GM18505 (cell line): Measurements from ENCODE around the gene FAM185A.
"Not testable (repeated sequence)": the region's sequence is repeated elsewhere in the genome, so short reads cannot be mapped to it uniquely, and the experiment has no call there.

Experiments used
- ATAC-seq: cut with Tn5 transposase; IDR thresholded peaks from one replicate; pipeline ENCODE4 v1.9.1; 2021; ENCODE audit not compliant: unreplicated experiment
- POLR2A ChIP-seq: IDR thresholded peaks from 4 replicates; pipeline ENCODE4 v1.6.1; 2011; ENCODE audit warnings: borderline replicate concordance; ENCODE audit not compliant: insufficient read depth, insufficient read length; ENCODE audit errors: extremely low read depth

The FAM185A gene

DNA sequence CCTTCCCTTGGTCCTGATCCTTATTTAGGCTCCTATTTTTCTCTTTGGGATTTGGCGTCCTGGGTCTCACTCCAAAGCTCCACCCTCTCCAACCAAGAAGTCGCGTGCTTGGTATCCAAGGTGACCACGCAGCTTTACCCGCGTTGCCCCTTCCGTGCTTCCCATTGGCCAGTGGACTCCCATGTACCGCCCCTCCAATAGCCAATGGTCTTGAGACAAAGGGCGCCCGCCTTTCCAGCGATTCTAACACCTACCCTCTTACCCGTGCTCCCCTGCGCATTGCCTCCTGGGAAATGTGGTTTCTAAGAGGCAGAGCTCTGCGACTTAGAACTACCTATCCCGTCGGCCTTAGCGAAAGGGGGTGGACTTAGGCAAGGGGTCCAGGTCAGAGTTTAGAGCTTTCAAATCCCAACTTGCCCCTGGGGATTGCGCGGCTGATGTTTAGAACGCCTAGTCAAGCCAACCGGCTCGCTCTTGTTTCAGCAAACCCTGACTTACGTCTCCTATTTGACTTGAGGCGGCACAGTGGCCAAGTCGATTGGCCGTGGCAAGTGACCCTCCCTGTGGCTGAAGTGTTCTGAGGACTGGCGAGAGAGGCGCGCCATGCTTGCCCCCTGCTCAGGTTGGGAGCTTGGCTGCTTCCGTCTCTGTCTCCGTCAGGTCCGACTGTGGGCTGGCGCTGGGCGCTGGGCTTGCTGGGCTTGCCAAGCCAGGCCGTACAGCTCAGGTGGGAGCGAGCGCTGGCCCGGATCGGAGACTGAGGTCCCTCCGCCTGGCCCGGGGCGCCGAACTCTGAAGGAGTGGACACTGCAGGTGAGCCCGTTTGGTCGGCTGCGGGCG is at the start of gene FAM185A:
TSS of gene FAM185A (plus strand) at position 395 of the 840 bp plus-strand sequence. CDS start at position 604, 209 bp downstream.
- ATAC-seq: peak; percentile 95
- peak; percentile 13 for TF ChIP-seq POLR2A

DNA sequence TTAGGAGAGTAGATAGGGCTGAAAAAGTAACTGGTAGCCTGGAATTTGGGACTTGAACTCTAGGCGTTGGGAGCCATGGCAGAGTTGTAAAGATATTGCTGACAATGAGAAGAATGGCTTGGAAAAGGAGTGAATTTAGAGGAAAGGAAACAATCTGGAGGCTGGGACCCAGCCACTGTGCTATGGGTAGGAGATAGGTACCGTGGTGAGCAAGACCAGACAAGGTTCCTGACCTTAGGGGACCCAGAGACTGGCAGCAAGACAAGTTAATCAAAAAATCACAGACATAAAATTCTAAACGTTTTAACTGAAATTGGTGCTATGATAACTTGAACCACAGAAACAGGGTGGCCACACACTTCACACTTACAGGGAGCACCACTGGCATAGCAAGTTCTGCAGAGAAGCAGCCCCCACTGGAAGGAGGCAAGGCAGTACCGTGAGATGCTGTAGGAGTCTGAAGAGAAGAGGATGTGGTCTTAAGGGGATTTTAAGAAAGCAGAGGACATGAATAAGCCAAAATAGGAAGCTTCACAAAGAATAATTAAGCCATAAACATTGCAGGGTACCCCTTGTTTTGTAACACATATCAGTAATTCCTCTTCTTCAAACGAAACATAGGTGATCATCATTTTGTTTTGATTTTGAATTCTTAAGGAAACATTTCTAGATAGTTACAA is 35.6 kb upstream of the FAM185A start:
- ATAC-seq: peak; percentile 77

DNA sequence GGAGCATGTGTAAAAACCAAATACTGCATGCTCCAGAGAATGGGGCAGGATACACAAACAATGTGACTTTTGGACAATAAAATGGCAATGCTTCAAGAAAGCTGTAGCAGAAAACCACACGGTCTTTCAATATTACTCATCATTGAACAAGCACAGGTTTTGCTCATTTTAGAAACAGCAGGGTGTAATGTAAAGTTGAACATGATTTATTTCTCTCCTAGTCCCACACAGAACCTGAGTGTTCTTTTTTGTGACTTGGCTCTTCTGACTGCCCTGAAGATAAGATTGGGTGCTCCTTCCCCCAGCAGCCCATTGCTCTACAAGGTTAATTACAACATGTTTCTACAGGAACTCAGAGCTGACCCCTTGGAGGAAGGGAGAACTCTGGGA is 35.1 kb upstream of the FAM185A start:
- peak; percentile 74 for ATAC-seq

DNA sequence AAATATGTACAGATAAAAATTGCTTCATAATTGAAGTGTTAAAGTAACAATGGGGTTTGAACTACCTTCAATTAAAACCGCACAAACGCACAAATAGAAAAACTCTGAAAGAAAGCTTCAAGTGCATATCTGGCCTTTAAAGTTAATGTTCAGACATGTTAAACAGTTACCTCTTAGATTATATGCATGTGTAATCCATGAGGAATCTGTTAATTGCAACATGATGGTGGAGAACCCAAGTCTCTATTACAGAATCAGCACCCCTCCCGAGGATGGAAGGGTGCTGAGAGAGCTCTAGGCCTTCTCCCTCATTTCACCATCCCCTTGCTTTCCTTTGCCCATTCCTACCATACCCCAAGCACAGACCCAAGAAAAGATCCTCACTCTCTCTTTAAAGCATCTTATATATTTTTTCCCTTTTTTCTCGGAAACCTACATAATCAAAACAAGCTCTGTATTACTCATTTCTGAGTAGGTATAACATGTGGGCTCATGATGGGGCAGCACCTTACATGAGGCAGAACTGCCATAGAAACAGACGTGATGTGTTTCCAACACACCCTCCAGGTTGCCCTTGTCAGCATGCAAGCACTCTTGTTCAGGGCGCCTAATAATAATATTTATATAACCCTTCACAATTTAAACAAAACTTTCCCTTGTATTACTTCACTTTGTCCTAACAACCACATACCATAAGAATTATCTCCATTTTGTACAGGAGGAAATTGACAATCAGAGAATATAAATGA is 33.9 kb upstream of the FAM185A start:
- ATAC-seq: not testable (repeated sequence)

DNA sequence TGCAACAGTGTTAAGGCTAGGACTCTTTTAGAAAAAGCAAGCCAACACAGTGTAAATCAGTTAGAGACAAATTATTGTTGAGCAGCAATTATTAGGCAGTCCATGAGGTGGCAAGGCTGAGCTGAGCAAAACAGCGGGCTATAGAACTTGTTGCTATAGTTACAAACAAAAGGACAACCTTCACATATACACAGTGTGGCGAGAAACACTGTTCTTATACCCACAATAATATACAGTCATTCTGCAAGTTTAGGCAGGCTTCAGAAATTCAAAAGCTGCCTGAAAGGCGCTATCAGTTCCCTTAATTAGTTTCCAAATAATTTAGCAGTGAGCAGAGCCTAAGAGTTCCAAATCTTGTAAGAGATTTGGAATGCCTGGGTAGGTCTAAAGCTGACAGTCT is 33.1 kb upstream of the FAM185A start:
- ATAC-seq: peak; percentile 50

DNA sequence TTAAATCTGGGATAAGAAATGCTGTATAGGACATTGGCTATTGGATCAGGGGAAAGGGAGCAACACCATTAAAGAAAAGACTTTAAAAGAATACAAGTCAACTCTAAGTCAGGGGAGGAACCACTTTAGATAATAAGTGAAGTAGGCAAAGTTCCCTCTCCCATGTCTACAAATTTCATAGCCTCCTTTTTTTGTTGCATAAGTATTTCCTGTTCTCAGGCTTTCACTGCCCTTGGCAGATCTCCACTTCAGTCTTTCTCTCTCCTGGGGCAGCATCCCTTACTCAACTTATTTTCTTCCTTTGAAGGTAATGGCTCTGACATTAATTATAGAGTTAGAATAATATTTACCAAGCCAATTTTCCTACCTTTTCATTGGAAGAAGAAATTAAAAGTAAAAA is 30.3 kb upstream of the FAM185A start:
- ATAC-seq: not testable (repeated sequence)

DNA sequence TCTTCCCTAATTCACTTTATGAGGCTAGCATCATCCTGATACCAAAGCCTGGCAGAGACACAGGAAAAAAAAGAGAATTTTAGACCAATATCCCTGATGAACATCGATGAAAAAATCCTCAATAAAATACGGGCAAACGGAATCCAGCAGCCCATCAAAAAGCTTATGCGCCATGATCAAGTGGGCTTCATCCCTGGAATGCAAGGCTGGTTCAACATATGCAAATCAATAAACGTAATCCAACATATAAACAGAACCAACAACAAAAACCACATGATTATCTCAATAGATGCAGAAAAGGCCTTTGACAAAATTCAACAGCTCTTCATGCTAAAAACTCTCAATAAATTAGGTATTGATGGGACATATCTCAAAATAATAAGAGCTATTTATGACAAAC is 22.6 kb upstream of the FAM185A start:
- ATAC-seq: not testable (repeated sequence)

DNA sequence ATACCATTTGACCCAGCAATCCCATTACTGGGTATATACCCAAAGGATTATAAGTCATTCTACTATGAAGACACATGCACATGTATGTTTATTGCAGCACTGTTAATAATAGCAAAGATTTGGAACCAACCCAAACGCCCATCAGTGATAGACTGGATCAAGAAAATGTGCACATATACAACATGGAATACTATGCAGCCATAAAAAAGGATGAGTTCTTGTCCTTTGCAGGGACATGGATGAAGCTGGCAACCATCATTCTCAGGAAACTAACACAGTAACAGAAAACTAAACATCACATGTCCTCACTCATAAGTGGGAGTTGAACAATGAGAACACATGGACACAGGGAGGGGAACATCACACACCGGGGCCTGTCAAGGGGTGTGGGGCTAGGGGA is 19.1 kb upstream of the FAM185A start:
- not testable (repeated sequence) for ATAC-seq

DNA sequence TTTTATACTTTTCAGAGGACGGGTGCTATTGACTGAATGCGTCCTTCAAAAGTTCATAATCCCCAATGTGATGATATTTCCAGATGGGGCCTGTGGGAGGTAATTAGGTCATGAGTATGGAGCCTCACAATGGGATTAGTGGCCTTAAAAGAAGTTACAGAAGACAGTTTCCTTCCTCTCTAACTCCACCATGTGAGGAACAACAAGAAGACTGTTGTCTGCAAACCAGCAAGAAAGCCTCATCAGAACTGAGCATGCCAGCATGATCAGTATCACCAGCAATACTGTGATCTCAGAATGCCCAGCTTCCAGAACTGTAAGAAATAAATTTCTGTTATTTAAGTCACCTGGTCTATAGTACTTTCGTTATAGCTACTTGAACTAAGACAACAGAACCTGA is 18.4 kb upstream of the FAM185A start:
- ATAC-seq: not testable (repeated sequence)

DNA sequence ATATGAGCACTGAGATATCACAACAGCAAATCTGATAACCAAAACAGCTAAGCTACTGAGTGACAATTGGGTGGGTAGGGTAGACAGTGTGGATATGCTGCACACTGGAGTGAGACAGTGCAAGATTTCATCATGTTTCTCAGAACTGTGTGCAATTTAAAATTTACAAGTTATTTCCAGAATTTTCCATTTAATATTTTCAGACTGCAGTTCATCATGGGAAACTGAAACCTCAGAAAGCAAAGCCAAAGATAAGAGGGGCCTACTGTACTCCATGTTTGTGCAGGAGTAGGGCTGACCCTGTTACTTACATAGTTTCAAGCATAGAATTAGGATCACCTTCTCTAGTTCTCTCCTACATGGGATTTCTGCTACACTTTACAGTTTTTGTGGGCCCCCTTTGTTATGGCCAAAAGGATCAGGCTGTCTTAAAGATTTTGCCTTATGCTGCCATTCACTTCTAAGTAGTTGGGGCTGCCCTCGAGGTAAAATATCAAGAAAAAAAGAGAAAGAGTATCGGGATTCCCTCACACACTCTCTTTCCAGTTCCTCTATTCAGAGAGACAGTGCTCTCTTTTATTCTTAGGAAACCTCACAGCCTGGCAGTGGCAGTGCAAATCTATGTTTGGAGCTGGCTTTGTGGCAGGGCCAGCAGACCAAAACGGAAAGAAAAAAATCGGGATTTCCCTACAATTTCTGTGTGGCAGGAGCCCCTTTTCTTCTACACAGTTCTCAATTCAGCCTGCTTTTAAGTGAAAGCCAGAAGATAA is 6.6 kb upstream of the FAM185A start:
- not testable (repeated sequence) for ATAC-seq

DNA sequence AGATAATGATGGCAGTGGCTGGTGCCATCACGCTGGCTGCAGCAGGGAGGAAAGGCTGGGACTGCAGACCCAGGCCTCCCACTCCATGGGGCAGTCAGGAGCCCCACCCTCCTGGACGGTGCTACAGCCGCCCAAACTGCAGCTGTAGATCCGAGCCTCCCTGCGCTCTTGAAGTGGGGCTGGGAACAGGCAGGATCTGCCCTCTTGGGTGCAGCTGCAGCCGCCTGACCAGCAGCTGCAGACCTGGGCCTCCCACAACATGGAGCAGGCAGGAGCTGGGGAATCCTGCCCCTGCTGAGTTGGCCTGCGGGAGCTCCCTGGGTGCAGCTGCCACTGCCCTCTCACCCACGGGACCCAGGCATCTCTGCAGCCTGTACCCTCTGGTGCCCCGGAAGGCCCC is 4.9 kb upstream of the FAM185A start:
- ATAC-seq: not testable (repeated sequence)

DNA sequence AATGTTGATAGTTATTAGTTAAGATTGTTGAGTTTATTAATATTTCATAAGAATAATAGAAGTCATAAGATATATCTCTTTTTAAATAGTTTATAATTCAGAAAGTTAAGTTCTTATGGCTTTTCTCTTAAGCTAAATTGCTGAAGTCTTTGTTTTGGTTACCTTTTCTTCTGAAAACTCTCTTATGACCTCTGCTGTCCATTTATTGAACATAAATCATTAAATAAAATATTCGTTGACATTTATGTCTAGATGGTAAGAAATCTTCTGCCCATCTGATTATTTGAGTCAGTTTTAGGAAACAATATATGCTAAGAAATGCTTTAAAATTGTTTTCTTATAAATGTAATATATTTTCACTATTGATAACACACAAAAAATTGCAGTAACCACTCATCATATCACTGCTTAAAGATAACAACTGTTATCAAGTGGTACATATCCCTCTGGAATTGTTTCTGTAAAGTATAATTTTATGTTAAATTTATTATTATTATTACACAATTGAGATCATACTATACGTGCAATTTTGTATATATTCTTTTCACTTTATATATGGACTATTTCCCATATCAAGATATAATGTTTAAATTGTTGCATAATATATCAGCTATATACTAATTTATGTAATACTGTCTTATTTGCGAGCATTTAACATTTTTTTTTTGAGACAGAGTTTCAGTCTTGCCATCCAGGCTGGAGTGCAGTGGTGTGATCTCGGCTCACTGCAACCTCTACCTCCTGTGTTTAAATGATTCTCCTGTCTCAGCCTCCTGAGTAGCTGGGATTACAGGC is 3.1 kb upstream of the FAM185A start:
- not testable (repeated sequence) for ATAC-seq

DNA sequence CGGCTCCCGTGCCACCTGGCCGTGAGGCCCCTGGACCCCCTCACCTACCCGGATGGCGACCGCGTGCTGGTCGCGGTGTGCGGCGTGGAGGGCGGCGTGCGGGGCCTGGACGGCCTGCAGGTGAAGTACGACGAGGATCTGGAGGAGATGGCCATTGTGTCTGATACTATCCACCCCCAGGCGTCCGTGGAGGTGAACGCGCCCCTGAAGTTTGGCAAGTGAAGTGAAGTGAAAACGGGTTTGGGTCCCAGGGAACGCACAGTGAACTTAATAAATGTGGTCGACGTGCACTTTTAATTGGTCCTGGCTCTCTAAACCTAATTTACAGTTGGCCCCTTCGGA is 617 bp downstream of the FAM185A start:
- not testable (repeated sequence) for ATAC-seq

DNA sequence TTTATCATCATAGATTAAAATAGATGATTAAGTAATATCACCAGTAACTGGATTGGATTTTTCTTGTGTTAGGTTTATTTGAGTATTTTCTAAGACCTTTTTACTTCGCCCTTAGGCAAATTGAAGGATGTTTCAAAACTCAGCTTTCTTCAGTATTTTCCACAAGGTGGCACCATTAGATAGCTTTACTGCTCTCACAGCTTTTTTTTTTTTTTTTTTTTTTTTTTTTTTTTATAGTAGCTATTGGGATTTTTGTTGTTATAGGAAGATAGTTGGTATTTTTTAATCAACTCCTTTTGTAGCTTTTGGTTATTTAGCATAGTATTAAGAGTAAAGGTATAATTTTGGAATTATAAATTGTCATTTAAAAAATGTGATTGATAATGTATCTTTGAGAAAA is 9.4 kb downstream of the FAM185A start:
- ATAC-seq: not testable (repeated sequence)

DNA sequence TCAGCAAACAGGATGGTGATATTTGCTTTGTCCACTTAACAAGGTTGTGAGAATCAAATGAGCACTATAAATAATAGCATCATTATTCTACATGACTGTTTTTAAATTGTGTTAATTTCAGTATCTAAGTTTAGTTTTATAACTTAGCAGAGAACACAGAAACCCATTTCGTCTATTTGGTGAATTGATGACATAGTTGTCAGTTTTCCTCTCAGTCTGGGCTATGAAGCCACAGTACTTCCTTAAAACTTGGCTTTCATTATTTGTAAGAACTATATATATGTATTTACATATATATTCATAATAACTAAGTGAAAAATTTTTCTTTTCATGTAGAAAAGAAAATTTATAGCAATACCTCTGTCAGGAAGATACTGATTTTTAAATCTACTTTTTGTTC is 11.1 kb downstream of the FAM185A start:
- not testable (repeated sequence) for ATAC-seq

DNA sequence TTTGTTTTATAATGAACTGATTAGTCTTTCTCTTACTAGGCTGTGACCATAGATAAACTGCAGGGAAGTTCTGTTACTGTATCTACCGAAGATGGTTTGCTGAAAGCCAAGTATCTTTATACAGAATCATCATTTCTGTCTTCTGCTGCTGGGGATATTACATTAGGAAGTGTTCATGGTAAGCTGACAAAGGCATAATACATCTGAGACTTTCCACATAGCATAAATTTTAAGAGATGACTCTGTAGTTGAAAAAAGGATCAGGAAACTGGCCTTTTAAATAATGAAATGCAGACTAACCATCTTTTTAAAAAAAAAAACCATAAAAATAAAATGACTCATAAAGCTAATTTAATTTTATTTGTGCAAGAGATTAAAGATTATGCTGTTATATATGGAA is 12.4 kb downstream of the FAM185A start:
- ATAC-seq: not testable (repeated sequence)

DNA sequence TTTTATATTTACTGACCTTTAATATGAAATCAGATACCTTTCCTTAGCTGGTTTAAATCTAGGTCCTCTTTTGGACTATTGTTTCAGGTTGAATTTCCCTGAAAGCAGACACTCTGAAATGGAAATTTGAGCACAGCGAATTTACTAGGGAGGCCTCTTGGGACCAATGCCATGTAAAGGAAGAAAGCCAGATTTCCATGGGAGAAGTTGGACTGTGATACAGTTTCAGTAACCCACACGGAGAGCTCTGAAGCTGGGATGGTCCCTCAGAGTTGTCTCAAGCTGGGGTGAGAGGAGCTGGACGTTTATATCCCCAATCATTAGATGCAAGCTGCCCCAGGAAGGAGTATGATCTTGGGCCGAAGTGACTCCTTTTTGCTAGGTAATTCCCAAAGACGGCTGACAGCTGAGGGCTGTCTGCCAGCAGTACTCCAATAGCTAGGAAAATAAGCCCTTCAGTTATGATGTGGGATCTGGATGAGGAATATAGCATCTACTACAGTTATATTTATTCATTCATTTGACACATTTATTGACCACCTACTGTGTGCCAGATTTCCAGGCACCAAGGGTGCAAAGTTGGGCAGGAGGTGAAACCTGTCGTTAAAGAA is 14.6 kb downstream of the FAM185A start:
- not testable (repeated sequence) for ATAC-seq

DNA sequence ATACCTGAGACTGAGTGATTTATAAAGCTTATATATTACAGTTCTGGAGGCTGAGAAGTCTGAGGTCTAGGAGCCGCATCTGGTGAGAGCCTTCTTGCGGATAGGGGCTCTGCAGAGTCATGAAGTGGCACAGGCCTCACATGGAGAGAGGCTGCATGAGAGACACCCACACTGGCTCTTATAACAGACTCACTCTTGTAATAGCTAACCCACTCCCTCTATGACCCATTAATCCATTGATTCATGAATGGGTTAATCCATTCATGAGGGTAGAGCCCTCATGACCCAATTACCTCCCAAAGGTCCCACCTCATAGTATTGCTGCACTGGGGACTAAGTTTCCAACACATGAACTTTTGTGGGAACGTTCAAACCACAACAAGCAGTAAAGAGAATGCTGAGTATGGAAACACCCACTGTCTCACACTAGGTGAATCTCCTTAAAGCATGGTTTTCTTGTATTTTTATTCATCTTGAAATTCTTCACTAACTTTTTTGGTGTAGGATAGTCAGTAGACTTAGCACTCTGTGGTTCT is 20.9 kb downstream of the FAM185A start:
- not testable (repeated sequence) for ATAC-seq

DNA sequence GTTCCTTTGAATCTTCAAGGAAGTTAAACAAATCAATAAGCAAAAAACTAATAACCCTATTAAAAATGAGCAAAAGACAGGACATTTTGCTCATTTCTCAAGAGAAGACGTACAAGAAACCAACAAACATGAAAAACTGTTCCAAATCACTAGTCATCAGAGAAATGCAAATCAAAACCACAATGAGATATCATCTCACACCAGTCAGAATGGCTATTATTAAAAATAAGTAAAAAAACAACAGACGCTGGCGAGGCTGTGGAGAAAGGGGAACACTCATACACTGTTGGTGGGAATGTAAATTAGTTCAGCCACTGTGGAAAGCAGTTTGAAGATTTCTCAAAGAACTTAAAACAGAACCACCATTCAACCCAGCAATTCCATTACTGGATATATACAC is 21.7 kb downstream of the FAM185A start:
- not testable (repeated sequence) for ATAC-seq
